GM11168 (cell line): ENCODE data around the gene PSMD7.
"Not testable (repeated sequence)": the region's sequence is repeated elsewhere in the genome, so short reads cannot be mapped to it uniquely, and the experiment has no call there.

Experiments
- in situ Hi-C: fragments of 300-500 bp; cut with MboI; formaldehyde crosslinking; loops from one replicate; pipeline ENCODE4 v1.12.0; 2022; ENCODE audit warnings: low sequenced_read_pairs; ENCODE audit not compliant: unreplicated experiment

The PSMD7 gene

DNA sequence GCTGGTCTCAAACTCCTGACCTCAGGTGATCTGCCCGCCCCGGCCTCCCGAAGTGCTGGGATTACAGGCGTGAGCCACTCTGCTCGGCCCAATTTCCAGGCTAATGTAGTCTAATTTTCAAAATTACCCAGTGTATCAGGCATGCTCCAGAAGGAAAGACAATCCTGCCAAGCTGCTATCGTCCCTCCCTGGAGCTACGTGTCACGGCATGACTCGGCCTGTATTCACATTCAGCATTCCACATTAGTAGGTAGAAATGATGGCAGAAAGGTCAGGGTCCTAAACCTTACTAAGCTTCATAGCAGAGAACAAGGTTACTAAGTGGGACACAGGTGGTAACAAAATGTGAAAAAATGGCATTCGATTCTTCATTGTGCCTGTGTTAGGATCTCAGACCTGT, 42.6 kb downstream of the PSMD7 start:
- in situ Hi-C loops = not testable (repeated sequence)

DNA sequence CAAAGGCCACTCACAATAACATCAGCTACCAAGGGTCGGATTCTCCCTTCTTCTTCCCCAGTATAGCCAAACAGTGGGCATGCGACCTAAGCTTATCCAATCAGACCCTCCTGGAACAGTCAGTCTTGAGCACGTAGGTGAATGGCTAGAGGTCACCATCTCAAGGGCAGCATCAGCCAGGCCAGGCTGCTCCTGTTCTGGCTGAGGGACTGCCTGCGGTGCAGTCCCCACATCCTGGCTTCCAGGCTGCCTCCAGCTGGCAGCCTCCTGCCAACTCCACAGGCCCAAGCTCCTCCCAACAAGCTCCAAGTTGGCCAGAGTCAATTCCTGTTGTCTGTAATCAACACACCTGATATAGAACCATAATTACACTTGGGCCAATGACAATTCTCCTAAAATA, 56.4 kb downstream of the PSMD7 start:
- in situ Hi-C loops = not testable (repeated sequence)
